HepG2 (cell line): ENCODE measurements around the gene WDR73. TPM values are rescaled to one million over a fixed set of nuclear protein-coding genes. Genes with fewer than 3 reads are reported as not detected.

Experiments used
- ADNP ChIP-seq: sonication (generic); formaldehyde crosslinking; IDR thresholded peaks from 2 replicates; pipeline ENCODE4 v1.4.0; 2020; ENCODE audit warnings: missing genetic modification reagents
- ARNT ChIP-seq: fragments of 450-650 bp; IDR thresholded peaks from 2 replicates; pipeline ENCODE4 v1.6.1; 2017
- ERF ChIP-seq: IDR thresholded peaks from 2 replicates; pipeline ENCODE4 v1.6.1; 2018; ENCODE audit warnings: missing biosample characterization, missing genetic modification reagents
- GFI1 ChIP-seq: sonication (generic); formaldehyde crosslinking; IDR thresholded peaks from 2 replicates; pipeline ENCODE4 v1.5.0; 2020; ENCODE audit warnings: missing genetic modification reagents, mild to moderate bottlenecking, borderline replicate concordance
- HDAC2 ChIP-seq: sonication (generic); formaldehyde crosslinking; IDR thresholded peaks from 2 replicates; pipeline ENCODE4 v1.4.0; 2020; ENCODE audit warnings: missing genetic modification reagents
- HMGA1 ChIP-seq: sonication (generic); formaldehyde crosslinking; conservative IDR thresholded peaks from 2 replicates; pipeline ENCODE4 v1.4.0; 2020; ENCODE audit warnings: missing genetic modification reagents
- KAT8 ChIP-seq: IDR thresholded peaks from 2 replicates; pipeline ENCODE4 v1.6.1; 2016; ENCODE audit warnings: missing genetic modification reagents, missing compliant biosample characterization
- KDM6A ChIP-seq: IDR thresholded peaks from 2 replicates; pipeline ENCODE4 v1.6.1; 2016; ENCODE audit warnings: low read depth
- NONO ChIP-seq, 2 experiments: fragments of 450-650 bp in 1 of 2; sonication (generic) in 1 of 2; formaldehyde crosslinking in 1 of 2; IDR thresholded peaks in 1 of 2; conservative IDR thresholded peaks in 1 of 2; 2 replicates each; pipeline versions ENCODE4 v1.6.1 to v1.8.0; 2017 to 2022; ENCODE audit warnings: mild to moderate bottlenecking in 1 of 2, missing genetic modification reagents in 1 of 2, moderate library complexity in 1 of 2
- PHF21A ChIP-seq: sonication (generic); formaldehyde crosslinking; IDR thresholded peaks from 2 replicates; pipeline ENCODE4 v1.5.0; 2020; ENCODE audit warnings: mild to moderate bottlenecking, missing genetic modification reagents
- RXRB ChIP-seq: IDR thresholded peaks from 2 replicates; pipeline ENCODE4 v1.6.1; 2016; ENCODE audit warnings: borderline replicate concordance, missing genetic modification reagents, missing compliant biosample characterization
- TARDBP ChIP-seq: sonication (generic); formaldehyde crosslinking; IDR thresholded peaks from 2 replicates; pipeline ENCODE4 v1.8.0; 2022; ENCODE audit warnings: mild to moderate bottlenecking, missing genetic modification reagents
- TOPORS ChIP-seq: sonication (generic); formaldehyde crosslinking; IDR thresholded peaks from 2 replicates; pipeline ENCODE4 v1.8.0; 2023; ENCODE audit warnings: mild to moderate bottlenecking, missing genetic modification reagents
- ZNF121 ChIP-seq: sonication (generic); formaldehyde crosslinking; IDR thresholded peaks from 2 replicates; pipeline ENCODE4 v1.5.0; 2020; ENCODE audit warnings: mild to moderate bottlenecking, missing genetic modification reagents
- ZNF34 ChIP-seq: sonication (generic); formaldehyde crosslinking; IDR thresholded peaks from 2 replicates; pipeline ENCODE4 v1.4.0; 2020; ENCODE audit warnings: mild to moderate bottlenecking, missing genetic modification reagents, borderline replicate concordance
- ZNF749 ChIP-seq: sonication (generic); formaldehyde crosslinking; IDR thresholded peaks from 2 replicates; pipeline ENCODE4 v1.8.0; 2022; ENCODE audit warnings: mild to moderate bottlenecking, missing genetic modification reagents, moderate library complexity, borderline replicate concordance
- polyA plus RNA-seq, 8 experiments: library from polyadenylated mRNA; depleted of rRNA in 3 of 8; stranded (reverse) in 7 of 8; unstranded in 1 of 8; fragments of >200 nt; fragmentation: Illumina TruSeq in 4 of 8; extraction: Trizol in 4 of 8; gene quantifications; 2 replicates each; pipeline versions ENCODE4 v1.2.1 to v1.2.3, GENCODE V29; 2011 to 2016; ENCODE audit warnings: low read depth in 4 of 8, missing spikeins in 1 of 8, mixed read lengths in 1 of 8; ENCODE audit not compliant: insufficient read depth in 1 of 8
- total RNA-seq, 5 experiments: library from RNA; depleted of rRNA; stranded (reverse); fragments of >200 nt; fragmentation: Illumina TruSeq; extraction: Trizol; gene quantifications; 2 replicates each; pipeline ENCODE4 v1.2.3, GENCODE V29; 2016; ENCODE audit warnings: low read depth in 1 of 5
- TF ChIP-seq, protein P1 (sequence below): sonication (generic); formaldehyde crosslinking; IDR thresholded peaks from 2 replicates; pipeline ENCODE4 v1.8.1; 2023; ENCODE audit warnings: mild to moderate bottlenecking, moderate library complexity, missing genetic modification reagents
- TF ChIP-seq, protein P2 (sequence below): sonication (generic); formaldehyde crosslinking; IDR thresholded peaks from 2 replicates; pipeline ENCODE4 v1.4.0; 2020; ENCODE audit warnings: missing genetic modification reagents
- TF ChIP-seq, protein P3 (sequence below): sonication (generic); formaldehyde crosslinking; IDR thresholded peaks from 2 replicates; pipeline ENCODE4 v1.9.0; 2022; ENCODE audit warnings: low read depth, missing genetic modification reagents
- TF ChIP-seq, protein P4 (sequence below): sonication (generic); formaldehyde crosslinking; IDR thresholded peaks from 2 replicates; pipeline ENCODE4 v1.8.0; 2022; ENCODE audit warnings: mild to moderate bottlenecking, missing genetic modification reagents
- TF ChIP-seq, protein P5 (sequence below): sonication (generic); formaldehyde crosslinking; IDR thresholded peaks from 2 replicates; pipeline ENCODE4 v1.4.0; 2020; ENCODE audit warnings: mild to moderate bottlenecking, low read depth, missing genetic modification reagents

Gene WDR73
- total and polyA plus RNA-seq, 2 of the 13 experiments (the other 11 are each of a cell fraction or from before 2014, with no cell fraction given): 20.0 to 35.5 TPM

DNA sequence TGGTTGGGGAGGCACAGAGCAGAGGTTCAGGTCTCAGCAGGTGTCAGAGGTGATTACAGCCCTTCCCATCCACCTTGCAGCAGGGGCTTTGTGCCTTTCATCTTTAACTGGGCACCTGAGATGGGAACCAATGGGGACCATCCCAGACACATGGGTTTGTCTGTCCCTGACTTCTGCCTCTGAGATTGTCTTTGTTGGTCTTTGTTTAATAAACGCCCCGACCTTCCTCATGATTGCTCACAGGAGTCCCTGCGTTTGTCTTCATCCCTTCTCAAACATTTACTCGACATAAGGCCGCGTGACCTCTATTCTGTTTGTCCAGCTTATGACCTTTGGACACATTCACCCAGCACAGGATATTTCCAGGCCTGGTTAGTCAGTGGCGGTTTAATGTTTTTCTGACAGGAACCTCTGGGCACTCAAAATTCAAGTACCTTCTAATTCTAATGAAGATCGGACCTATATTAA, 47.4 kb downstream of the WDR73 start (continued):
- peak; percentile 58; the same call in 1 of the 2 replicates for TF ChIP-seq TOPORS (CRISPR knock-in tag)
- TF ChIP-seq, protein P1, sequence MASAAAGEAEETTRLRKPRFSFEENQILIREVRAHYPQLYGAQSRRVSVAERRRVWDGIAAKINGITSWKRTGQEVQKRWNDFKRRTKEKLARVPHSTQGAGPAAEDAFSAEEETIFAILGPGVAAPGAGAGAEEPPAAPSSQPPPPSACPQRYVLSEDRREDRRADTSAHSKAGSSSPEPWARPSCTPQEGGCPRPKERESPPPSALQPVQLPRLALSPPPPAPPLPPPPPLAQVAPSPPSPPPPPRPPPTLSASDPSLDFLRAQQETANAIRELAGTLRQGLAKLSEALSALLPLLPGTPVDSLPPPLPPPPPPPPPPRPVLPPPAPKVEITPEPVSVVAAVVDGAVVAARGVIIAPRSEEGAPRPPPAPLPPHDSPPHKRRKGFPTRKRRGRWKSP (CRISPR knock-in tag): peak; percentile 53; the same call in 1 of the 2 replicates
- TF ChIP-seq GFI1 (CRISPR knock-in tag): peak; percentile 96
- no peak for TF ChIP-seq ZNF34 (CRISPR knock-in tag)
- peak; percentile 92 for TF ChIP-seq KDM6A (CRISPR knock-in tag)
- 0 out of 2 replicates have a peak, but pooled peaks have one; percentile 15 for TF ChIP-seq ZNF121 (CRISPR knock-in tag)
- peak; percentile 69 for TF ChIP-seq KAT8 (CRISPR knock-in tag)
- TF ChIP-seq, protein P2, sequence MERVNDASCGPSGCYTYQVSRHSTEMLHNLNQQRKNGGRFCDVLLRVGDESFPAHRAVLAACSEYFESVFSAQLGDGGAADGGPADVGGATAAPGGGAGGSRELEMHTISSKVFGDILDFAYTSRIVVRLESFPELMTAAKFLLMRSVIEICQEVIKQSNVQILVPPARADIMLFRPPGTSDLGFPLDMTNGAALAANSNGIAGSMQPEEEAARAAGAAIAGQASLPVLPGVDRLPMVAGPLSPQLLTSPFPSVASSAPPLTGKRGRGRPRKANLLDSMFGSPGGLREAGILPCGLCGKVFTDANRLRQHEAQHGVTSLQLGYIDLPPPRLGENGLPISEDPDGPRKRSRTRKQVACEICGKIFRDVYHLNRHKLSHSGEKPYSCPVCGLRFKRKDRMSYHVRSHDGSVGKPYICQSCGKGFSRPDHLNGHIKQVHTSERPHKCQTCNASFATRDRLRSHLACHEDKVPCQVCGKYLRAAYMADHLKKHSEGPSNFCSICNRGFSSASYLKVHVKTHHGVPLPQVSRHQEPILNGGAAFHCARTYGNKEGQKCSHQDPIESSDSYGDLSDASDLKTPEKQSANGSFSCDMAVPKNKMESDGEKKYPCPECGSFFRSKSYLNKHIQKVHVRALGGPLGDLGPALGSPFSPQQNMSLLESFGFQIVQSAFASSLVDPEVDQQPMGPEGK (CRISPR knock-in tag): peak; percentile 69; the same call in 1 of the 2 replicates
- no peak for TF ChIP-seq ARNT
- TF ChIP-seq ADNP (CRISPR knock-in tag): no peak
- TF ChIP-seq HMGA1: no peak
- TF ChIP-seq HDAC2 (CRISPR knock-in tag): peak; percentile 81; the same call in 1 of the 2 replicates
- peak; percentile 90 for TF ChIP-seq TARDBP (CRISPR knock-in tag)
- TF ChIP-seq ZNF749 (CRISPR knock-in tag): peak; percentile 53; the same call in 1 of the 2 replicates
- TF ChIP-seq, protein P3, sequence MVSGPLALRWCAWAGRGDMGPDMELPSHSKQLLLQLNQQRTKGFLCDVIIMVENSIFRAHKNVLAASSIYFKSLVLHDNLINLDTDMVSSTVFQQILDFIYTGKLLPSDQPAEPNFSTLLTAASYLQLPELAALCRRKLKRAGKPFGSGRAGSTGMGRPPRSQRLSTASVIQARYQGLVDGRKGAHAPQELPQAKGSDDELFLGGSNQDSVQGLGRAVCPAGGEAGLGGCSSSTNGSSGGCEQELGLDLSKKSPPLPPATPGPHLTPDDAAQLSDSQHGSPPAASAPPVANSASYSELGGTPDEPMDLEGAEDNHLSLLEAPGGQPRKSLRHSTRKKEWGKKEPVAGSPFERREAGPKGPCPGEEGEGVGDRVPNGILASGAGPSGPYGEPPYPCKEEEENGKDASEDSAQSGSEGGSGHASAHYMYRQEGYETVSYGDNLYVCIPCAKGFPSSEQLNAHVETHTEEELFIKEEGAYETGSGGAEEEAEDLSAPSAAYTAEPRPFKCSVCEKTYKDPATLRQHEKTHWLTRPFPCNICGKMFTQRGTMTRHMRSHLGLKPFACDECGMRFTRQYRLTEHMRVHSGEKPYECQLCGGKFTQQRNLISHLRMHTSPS (CRISPR knock-in tag): no peak
- TF ChIP-seq RXRB (CRISPR knock-in tag): peak; percentile 94
- TF ChIP-seq ERF (CRISPR knock-in tag): peak; percentile 76; the same call in 1 of the 2 replicates
- peak; percentile 98 for TF ChIP-seq PHF21A (CRISPR knock-in tag)
- TF ChIP-seq, protein P4, sequence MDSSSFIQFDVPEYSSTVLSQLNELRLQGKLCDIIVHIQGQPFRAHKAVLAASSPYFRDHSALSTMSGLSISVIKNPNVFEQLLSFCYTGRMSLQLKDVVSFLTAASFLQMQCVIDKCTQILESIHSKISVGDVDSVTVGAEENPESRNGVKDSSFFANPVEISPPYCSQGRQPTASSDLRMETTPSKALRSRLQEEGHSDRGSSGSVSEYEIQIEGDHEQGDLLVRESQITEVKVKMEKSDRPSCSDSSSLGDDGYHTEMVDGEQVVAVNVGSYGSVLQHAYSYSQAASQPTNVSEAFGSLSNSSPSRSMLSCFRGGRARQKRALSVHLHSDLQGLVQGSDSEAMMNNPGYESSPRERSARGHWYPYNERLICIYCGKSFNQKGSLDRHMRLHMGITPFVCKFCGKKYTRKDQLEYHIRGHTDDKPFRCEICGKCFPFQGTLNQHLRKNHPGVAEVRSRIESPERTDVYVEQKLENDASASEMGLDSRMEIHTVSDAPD (CRISPR knock-in tag): 0 out of 2 replicates have a peak, but pooled peaks have one; percentile 59
- no peak for TF ChIP-seq NONO (IDR thresholded peaks at IDR 0.05)
- peak; percentile 60; the same call in 1 of the 2 replicates for TF ChIP-seq NONO (CRISPR knock-in tag; conservative IDR thresholded peaks at IDR 0.05)
- TF ChIP-seq, protein P5, sequence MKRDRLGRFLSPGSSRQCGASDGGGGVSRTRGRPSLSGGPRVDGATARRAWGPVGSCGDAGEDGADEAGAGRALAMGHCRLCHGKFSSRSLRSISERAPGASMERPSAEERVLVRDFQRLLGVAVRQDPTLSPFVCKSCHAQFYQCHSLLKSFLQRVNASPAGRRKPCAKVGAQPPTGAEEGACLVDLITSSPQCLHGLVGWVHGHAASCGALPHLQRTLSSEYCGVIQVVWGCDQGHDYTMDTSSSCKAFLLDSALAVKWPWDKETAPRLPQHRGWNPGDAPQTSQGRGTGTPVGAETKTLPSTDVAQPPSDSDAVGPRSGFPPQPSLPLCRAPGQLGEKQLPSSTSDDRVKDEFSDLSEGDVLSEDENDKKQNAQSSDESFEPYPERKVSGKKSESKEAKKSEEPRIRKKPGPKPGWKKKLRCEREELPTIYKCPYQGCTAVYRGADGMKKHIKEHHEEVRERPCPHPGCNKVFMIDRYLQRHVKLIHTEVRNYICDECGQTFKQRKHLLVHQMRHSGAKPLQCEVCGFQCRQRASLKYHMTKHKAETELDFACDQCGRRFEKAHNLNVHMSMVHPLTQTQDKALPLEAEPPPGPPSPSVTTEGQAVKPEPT (CRISPR knock-in tag): no peak
